Mucosa of descending colon (tissue), 3 donors: ENCODE data around the gene ACKR2. TPM values are rescaled to one million over a fixed set of nuclear protein-coding genes. Genes with fewer than 3 reads are reported as not detected.

ENCODE experiments used
- ATAC-seq: fragments of 200-7000 bp; cut with Tn5 transposase; one replicate; pipeline ENCODE4 v1.9.1; 2020; ENCODE audit warnings: mild to moderate bottlenecking, moderate library complexity
- DNase-seq, 3 donors: peaks; one replicate each; pipeline ENCODE4 v3.0.0-alpha.2; 2020
- H3K36me3 ChIP-seq: fragments of 200-600 bp; one replicate; pipeline ENCODE4 v1.8.0; 2021; ENCODE audit warnings: low read depth, mild to moderate bottlenecking
- H3K4me1 ChIP-seq: fragments of 200-600 bp; one replicate; pipeline ENCODE4 v1.8.0; 2021; ENCODE audit warnings: low read depth, mild to moderate bottlenecking
- H3K4me3 ChIP-seq: fragments of 200-600 bp; one replicate; pipeline ENCODE4 v1.8.0; 2021; ENCODE audit warnings: mild to moderate bottlenecking
- H3K9me3 ChIP-seq: fragments of 200-600 bp; one replicate; pipeline ENCODE4 v1.8.0; 2021; ENCODE audit warnings: mild to moderate bottlenecking
- CTCF ChIP-seq: fragments of 200-600 bp; IDR thresholded peaks from one replicate; pipeline ENCODE4 v1.8.0; 2022; ENCODE audit warnings: antibody characterized with exemption, mild to moderate bottlenecking
- intact Hi-C, 2 donors: fragments of 100-400 bp; cut with DNase I in 1 of 2; cut with micrococcal nuclease in 1 of 2; formaldehyde crosslinking; loops; one replicate each; pipeline versions ENCODE4 v1.11.0 to v1.11.1; 2022; cut with DNase I, micrococcal nuclease
- total RNA-seq, 3 donors: library from RNA; stranded (reverse); fragmentation: NEBNext Ultra II Directional in 2 of 3; extraction: Animal tissue kit (Norgen Biotek cat#: 25700) in 2 of 3; gene quantifications; one replicate each; pipeline versions ENCODE4 v1.2.1 to v1.2.4, GENCODE V29; 2021 to 2023
- donor health status: DM: no; HTN: no; CAD: no; lungs with moderate emphysema.
- donor health status: DM: no; HTN: no; CAD: no.
- donor health status: DM: no; HTN: yes; CAD: no.

The ACKR2 gene
- total RNA-seq, 3 donors from 2014 or later: 4.7 to 13.1 (median 10.4) TPM

GRCh38 chr3:42865256-42865655 is 56.0 kb downstream of the ACKR2 start:
- Histone ChIP-seq H3K9me3 (no peaks in the 10 kb centered on the region), H3K4me3 (no peak overlapping the region), H3K4me1 (no peaks in the 10 kb centered on the region), H3K36me3 (no peaks in the 10 kb centered on the region)
- intact Hi-C loops: no loop called here
- ATAC-seq (no peak), DNase-seq (no peak)
- TF ChIP-seq CTCF: no peak

GRCh38 chr3:42867138-42867537 is 57.9 kb downstream of the ACKR2 start:
- ATAC-seq (no peak), DNase-seq (no peak)
- intact Hi-C loops: no loop called here
- Histone ChIP-seq H3K4me1 (no peaks in the 10 kb centered on the region), H3K4me3 (no peak overlapping the region), H3K9me3 (no peaks in the 10 kb centered on the region), H3K36me3 (no peaks in the 10 kb centered on the region)
- TF ChIP-seq CTCF: no peak

- no peak for TF ChIP-seq CTCF
- Histone ChIP-seq H3K9me3 (no peaks in the 10 kb centered on the region), H3K4me1 (no peaks in the 10 kb centered on the region), H3K36me3 (no peaks in the 10 kb centered on the region), H3K4me3 (no peak overlapping the region)
- no peak for ATAC-seq
- DNase-seq: no peak
- intact Hi-C loops: no loop called here
Measured at GRCh38 chr3:42868841-42869240, 59.6 kb downstream of the ACKR2 start.

- intact Hi-C loops: no loop called here
- H3K9me3 ChIP-seq: no peaks in the 10 kb centered on the region
- no peak for TF ChIP-seq CTCF
- no peaks in the 10 kb centered on the region for H3K36me3 ChIP-seq
- DNase-seq: no peak
- ATAC-seq: no peak
- no peak overlapping the region for H3K4me3 ChIP-seq
- H3K4me1 ChIP-seq: no peaks in the 10 kb centered on the region
Measured at GRCh38 chr3:42871592-42872196, 62.4 kb downstream of the ACKR2 start.

- no peaks in the 10 kb centered on the region for H3K36me3 ChIP-seq
- no peak overlapping the region for H3K4me3 ChIP-seq
- H3K9me3 ChIP-seq: no peaks in the 10 kb centered on the region
- ATAC-seq (no peak), DNase-seq (no peak)
- no peak for TF ChIP-seq CTCF
- no peaks in the 10 kb centered on the region for H3K4me1 ChIP-seq
- intact Hi-C loops: no loop called here
Measured at GRCh38 chr3:42872718-42873117, 63.5 kb downstream of the ACKR2 start.
